ENCODE results near the gene SLC9A8.
A peak's percentile ranks its signal among the peaks of the same experiment; 100 is the strongest.

Gene SLC9A8

GRCh38 chr20:49813305-49813974 lies 812 bp downstream of the SLC9A8 start:
- DNase-seq (ENCODE audit: low read depth in 2 of 2), result no peak

GRCh38 chr20:49814057-49814694 lies 1.5 kb downstream of the SLC9A8 start:
- DNase-seq (ENCODE audit: low read depth in 2 of 2), result no peak

- no peak for DNase-seq (ENCODE audit: low read depth in 2 of 2)
Measured at GRCh38 chr20:49818816-49819215, 6.2 kb downstream of the SLC9A8 start.

- DNase-seq (ENCODE audit: low read depth in 2 of 2), result no peak
Measured at GRCh38 chr20:49819702-49820101, 7.1 kb downstream of the SLC9A8 start.

GRCh38 chr20:49821381-49821780 lies 8.8 kb downstream of the SLC9A8 start:
- no peak for DNase-seq (ENCODE audit: low read depth in 2 of 2)

- DNase-seq (ENCODE audit: low read depth in 2 of 2), result no peak
Measured at GRCh38 chr20:49821870-49822331, 9.3 kb downstream of the SLC9A8 start.

GRCh38 chr20:49823152-49823847 lies 10.7 kb downstream of the SLC9A8 start:
- DNase-seq (ENCODE audit: low read depth in 2 of 2), result no peak

- no peak for DNase-seq (ENCODE audit: low read depth in 2 of 2)
Measured at GRCh38 chr20:49824206-49824605, 11.6 kb downstream of the SLC9A8 start.

GRCh38 chr20:49825521-49826033 lies 12.9 kb downstream of the SLC9A8 start:
- DNase-seq (ENCODE audit: low read depth in 2 of 2), result no peak

- no peak for DNase-seq (ENCODE audit: low read depth in 2 of 2)
Measured at GRCh38 chr20:49831022-49831769, 18.6 kb downstream of the SLC9A8 start.

- no peak for DNase-seq (ENCODE audit: low read depth in 2 of 2)
Measured at GRCh38 chr20:49831770-49832631, 19.4 kb downstream of the SLC9A8 start.

GRCh38 chr20:49832632-49833327 lies 20.2 kb downstream of the SLC9A8 start:
- no peak for DNase-seq (ENCODE audit: low read depth in 2 of 2)

GRCh38 chr20:49833483-49833882 lies 20.9 kb downstream of the SLC9A8 start:
- DNase-seq (ENCODE audit: low read depth in 2 of 2), result no peak

GRCh38 chr20:49835031-49835430 lies 22.4 kb downstream of the SLC9A8 start:
- DNase-seq (ENCODE audit: low read depth in 2 of 2), result no peak

- no peak for DNase-seq (ENCODE audit: low read depth in 2 of 2)
Measured at GRCh38 chr20:49838546-49838945, 25.9 kb downstream of the SLC9A8 start.

- no peak for DNase-seq (ENCODE audit: low read depth in 2 of 2)
Measured at GRCh38 chr20:49843139-49843538, 30.5 kb downstream of the SLC9A8 start.

- DNase-seq (ENCODE audit: low read depth in 2 of 2), result no peak
Measured at GRCh38 chr20:49843770-49844380, 31.2 kb downstream of the SLC9A8 start.

GRCh38 chr20:49845060-49845459 lies 32.4 kb downstream of the SLC9A8 start:
- no peak for DNase-seq (ENCODE audit: low read depth in 2 of 2)

- DNase-seq (ENCODE audit: low read depth in 2 of 2), result peak; percentile 10 to 23
Measured at GRCh38 chr20:49846206-49846807, 33.7 kb downstream of the SLC9A8 start.
